Measurements from ENCODE around the gene CRYBA4. TPM values are rescaled to one million over a fixed set of nuclear protein-coding genes. Genes with fewer than 3 reads are reported as not detected.

CRYBA4 gene
- total RNA-seq, 1 donor from 2014 or later: 1.0 TPM

- H3K36me3 Mint-ChIP-seq: no peaks in the 10 kb centered on the region
- no peak for DNase-seq (ENCODE audit: extremely low spot score, unreplicated experiment)
- TF ChIP-seq CTCF (conservative IDR thresholded peaks at IDR 0.05): no peak
- H3K9me3 Mint-ChIP-seq: no peaks in the 10 kb centered on the region
- H3K4me3 Mint-ChIP-seq: no peak overlapping the region
- H3K4me1 Mint-ChIP-seq (ENCODE audit: unreplicated experiment): peaks cover 12% of the 10 kb centered on the region
- peaks cover 35% of the 10 kb centered on the region for H3K27me3 Mint-ChIP-seq
- no peak overlapping the region for H3K27ac Mint-ChIP-seq
These were observed 22.3 kb upstream of the CRYBA4 start for GRCh38 chr22:26599505-26599904.

- H3K4me1 Mint-ChIP-seq (ENCODE audit: unreplicated experiment): peaks cover 9% of the 10 kb centered on the region
- no peak overlapping the region for H3K27ac Mint-ChIP-seq
- H3K9me3 Mint-ChIP-seq: no peaks in the 10 kb centered on the region
- H3K27me3 Mint-ChIP-seq: peaks cover 28% of the 10 kb centered on the region
- no peak for TF ChIP-seq CTCF (conservative IDR thresholded peaks at IDR 0.05)
- DNase-seq (ENCODE audit: extremely low spot score, unreplicated experiment): no peak
- H3K36me3 Mint-ChIP-seq: no peaks in the 10 kb centered on the region
- H3K4me3 Mint-ChIP-seq: no peak overlapping the region
These were observed 20.0 kb upstream of the CRYBA4 start for GRCh38 chr22:26601726-26602125.

GRCh38 chr22:26602127-26602526, 19.6 kb upstream of the CRYBA4 start:
- H3K36me3 Mint-ChIP-seq: no peaks in the 10 kb centered on the region
- H3K27ac Mint-ChIP-seq: no peak overlapping the region
- H3K27me3 Mint-ChIP-seq: peaks cover 24% of the 10 kb centered on the region
- H3K4me1 Mint-ChIP-seq (ENCODE audit: unreplicated experiment): peaks cover 5% of the 10 kb centered on the region
- no peaks in the 10 kb centered on the region for H3K9me3 Mint-ChIP-seq
- no peak for TF ChIP-seq CTCF (conservative IDR thresholded peaks at IDR 0.05)
- no peak for DNase-seq (ENCODE audit: extremely low spot score, unreplicated experiment)
- H3K4me3 Mint-ChIP-seq: no peak overlapping the region

GRCh38 chr22:26604368-26604767, 17.4 kb upstream of the CRYBA4 start:
- no peaks in the 10 kb centered on the region for H3K36me3 Mint-ChIP-seq
- H3K4me1 Mint-ChIP-seq (ENCODE audit: unreplicated experiment): no peaks in the 10 kb centered on the region
- DNase-seq (ENCODE audit: extremely low spot score, unreplicated experiment): no peak
- no peak overlapping the region for H3K27ac Mint-ChIP-seq
- no peak for TF ChIP-seq CTCF (conservative IDR thresholded peaks at IDR 0.05)
- no peak overlapping the region for H3K4me3 Mint-ChIP-seq
- no peaks in the 10 kb centered on the region for H3K9me3 Mint-ChIP-seq
- peaks cover 25% of the 10 kb centered on the region for H3K27me3 Mint-ChIP-seq

GRCh38 chr22:26606611-26607010, 15.2 kb upstream of the CRYBA4 start:
- Mint-ChIP-seq H3K36me3 (no peaks in the 10 kb centered on the region), H3K4me3 (no peak overlapping the region), H3K9me3 (no peaks in the 10 kb centered on the region), H3K27ac (no peak overlapping the region), H3K4me1 (ENCODE audit: unreplicated experiment) (no peaks in the 10 kb centered on the region), H3K27me3 (peaks cover 22% of the 10 kb centered on the region)
- no peak for TF ChIP-seq CTCF (conservative IDR thresholded peaks at IDR 0.05)
- no peak for DNase-seq (ENCODE audit: extremely low spot score, unreplicated experiment)

GRCh38 chr22:26608129-26608528, 13.6 kb upstream of the CRYBA4 start:
- TF ChIP-seq CTCF (conservative IDR thresholded peaks at IDR 0.05): no peak
- no peaks in the 10 kb centered on the region for H3K9me3 Mint-ChIP-seq

More at GRCh38 chr22:26608129-26608528, 13.6 kb upstream of the CRYBA4 start:
- no peak for DNase-seq (ENCODE audit: extremely low spot score, unreplicated experiment)
- Mint-ChIP-seq H3K4me3 (no peak overlapping the region), H3K4me1 (ENCODE audit: unreplicated experiment) (no peaks in the 10 kb centered on the region), H3K27ac (no peak overlapping the region), H3K36me3 (no peaks in the 10 kb centered on the region), H3K27me3 (peaks cover 26% of the 10 kb centered on the region)

Data from type B pancreatic cell (in vitro differentiated cells).